HCT116 (cell line): ENCODE results near the gene MIR17HG. TPM values are rescaled to one million over a fixed set of nuclear protein-coding genes. Genes with fewer than 3 reads are reported as not detected.

ENCODE experiments used
- ATAC-seq: fragments of 200-7000 bp; cut with Tn5 transposase; 2 replicates; pipeline ENCODE4 v1.9.1; 2020; ENCODE audit warnings: mild to moderate bottlenecking, moderate library complexity
- BruUV-seq: library from RNA; stranded (reverse); fragments of 400-500 nt; replicated peaks from 2 replicates; lab custom pipeline; 2021; lab: Mats Ljungman, UMichigan
- CTCF ChIA-PET: fragments of 300-600 bp; sonication (Branson Sonifier 250); formaldehyde crosslinking; loops from one replicate; lab custom pipeline; 2021; ENCODE audit warnings: antibody characterized with exemption; lab: Charles Lee
- POLR2A ChIA-PET: fragments of 300-600, 350-600 bp; sonication (Branson Sonifier 250); formaldehyde crosslinking; loops from one replicate; lab custom pipeline; 2021; ENCODE audit warnings: antibody characterized with exemption; lab: Charles Lee
- RAD21 ChIA-PET, 2 experiments: fragments of 300-600 bp; sonication (Branson Sonifier 250); formaldehyde crosslinking; loops; one replicate each; lab custom pipeline; 2023; ENCODE audit warnings: low total read pairs in 2 of 2; ENCODE audit not compliant: uncharacterized antibody in 2 of 2, unreplicated experiment in 2 of 2, low non-redundant PET in 1 of 2; lab: Charles Lee
- DNase-seq: peaks from one replicate; pipeline ENCODE4 v3.0.0-alpha.2; 2010; ENCODE audit warnings: low read depth, low spot score
- H2AFZ ChIP-seq: fragments of 200-600 bp; shearing (Covaris generic), sonication (generic); 2 replicates; pipeline ENCODE4 v1.6.1; 2017; ENCODE audit warnings: low read depth, mixed run types, mixed read lengths, antibody characterized with exemption, low read length; ENCODE audit not compliant: poor library complexity, severe bottlenecking
- H3K27ac ChIP-seq: 2 replicates; pipeline ENCODE4 v1.5.1; 2012; ENCODE audit warnings: low read depth, low read length
- H3K27me3 ChIP-seq: fragments of 200-600 bp; sonication (generic); 2 replicates; pipeline ENCODE4 v1.6.1; 2016; ENCODE audit warnings: mixed run types, low read length, mixed read lengths; ENCODE audit not compliant: insufficient read depth
- H3K36me3 ChIP-seq, 2 experiments: fragments of 200-500 bp in 1 of 2; fragments of 200-600 bp in 1 of 2; sonication (Bioruptor generic) in 1 of 2; sonication (generic) in 1 of 2; 2 replicates each; pipeline versions ENCODE4 v1.5.1 to v1.6.1; 2014 to 2016; ENCODE audit warnings: low read length in 2 of 2, inconsistent platforms in 1 of 2, mixed read lengths in 1 of 2, mixed run types in 1 of 2; ENCODE audit not compliant: insufficient read depth in 2 of 2, control insufficient read depth in 1 of 2
- H3K4me1 ChIP-seq, 2 experiments: fragments of 200-600 bp in 1 of 2; sonication (generic) in 1 of 2; 2 replicates each; pipeline versions ENCODE4 v1.5.1 to v1.6.1; 2012 to 2017; ENCODE audit warnings: low read length in 2 of 2, inconsistent platforms in 1 of 2, mild to moderate bottlenecking in 1 of 2, mixed read lengths in 1 of 2, mixed run types in 1 of 2, moderate library complexity in 1 of 2; ENCODE audit not compliant: insufficient read depth in 2 of 2, control insufficient read depth in 1 of 2
- H3K4me2 ChIP-seq: fragments of 200-600 bp; sonication (generic); 2 replicates; pipeline ENCODE4 v1.6.1; 2017; ENCODE audit warnings: mixed run types, low read length, mixed read lengths
- H3K4me3 ChIP-seq, 2 experiments: fragments of 200-600 bp in 1 of 2; sonication (generic) in 1 of 2; replicated peaks in 1 of 2; 2 replicates each; pipeline ENCODE4 v1.5.1; 2011 to 2016; ENCODE audit warnings: low read length in 2 of 2, control low read depth in 1 of 2, low read depth in 1 of 2, mild to moderate bottlenecking in 1 of 2, mixed read lengths in 1 of 2, mixed run types in 1 of 2
- H3K79me2 ChIP-seq: fragments of 200-600 bp; sonication (generic); 2 replicates; pipeline ENCODE4 v1.6.1; 2017; ENCODE audit warnings: mild to moderate bottlenecking, mixed run types, low read length, moderate library complexity, mixed read lengths; ENCODE audit not compliant: insufficient read depth
- H3K9ac ChIP-seq: fragments of 200-600 bp; sonication (generic); 2 replicates; pipeline ENCODE4 v1.6.1; 2016; ENCODE audit warnings: low read length, mixed read lengths
- H3K9me2 ChIP-seq: fragments of 200-600 bp; sonication (generic), shearing (Covaris generic); 2 replicates; pipeline ENCODE4 v1.6.1; 2017; ENCODE audit warnings: mixed run types, mild to moderate bottlenecking, moderate library complexity; ENCODE audit not compliant: insufficient read depth
- H3K9me3 ChIP-seq, 2 experiments: fragments of 200-500 bp in 1 of 2; fragments of 200-600 bp in 1 of 2; sonication (Bioruptor generic) in 1 of 2; sonication (generic) in 1 of 2; 2 replicates each; pipeline ENCODE4 v1.6.1; 2014 to 2017; ENCODE audit warnings: low read length in 2 of 2, mixed read lengths in 2 of 2, inconsistent platforms in 1 of 2, low read depth in 1 of 2, mild to moderate bottlenecking in 1 of 2, mixed run types in 1 of 2, moderate library complexity in 1 of 2; ENCODE audit not compliant: control insufficient read depth in 1 of 2, insufficient read depth in 1 of 2
- H4K20me1 ChIP-seq: fragments of 200-600 bp; sonication (generic), shearing (Covaris generic); 2 replicates; pipeline ENCODE4 v1.6.1; 2017; ENCODE audit warnings: mixed run types, mild to moderate bottlenecking, moderate library complexity; ENCODE audit not compliant: insufficient read depth
- EGR1 ChIP-seq: IDR thresholded peaks from 2 replicates; pipeline ENCODE4 v1.6.1; 2012; ENCODE audit warnings: low read depth
- ELF1 ChIP-seq: IDR thresholded peaks from 2 replicates; pipeline ENCODE4 v1.6.1; 2012; ENCODE audit warnings: low read depth, borderline replicate concordance
- TCF7L2 ChIP-seq: IDR thresholded peaks from 2 replicates; pipeline ENCODE4 v1.7.0; 2011; ENCODE audit warnings: borderline replicate concordance, inconsistent platforms; ENCODE audit not compliant: insufficient read depth, insufficient read length; ENCODE audit errors: extremely low read depth
- intact Hi-C: fragments of 100-400 bp; cut with micrococcal nuclease; formaldehyde crosslinking; loops from 2 replicates; pipeline ENCODE4 v1.10.0; 2022
- total RNA-seq: library from RNA; stranded (reverse); gene quantifications from one replicate; pipeline ENCODE4 v1.2.1, GENCODE V29; 2021; ENCODE audit not compliant: unreplicated experiment
- TF ChIP-seq, protein P1 (sequence below): IDR thresholded peaks from 2 replicates; pipeline ENCODE4 v1.6.1; 2011; ENCODE audit warnings: mild to moderate bottlenecking, low read length, moderate library complexity; ENCODE audit not compliant: insufficient replicate concordance; ENCODE audit errors: extremely low read depth
- TF ChIP-seq, protein P2 (sequence below): IDR thresholded peaks from 2 replicates; pipeline ENCODE4 v1.6.1; 2012; ENCODE audit warnings: low read depth
- TF ChIP-seq, protein P3 (sequence below): IDR thresholded peaks from 2 replicates; pipeline ENCODE4 v1.6.1; 2012

The MIR17HG gene
- total RNA-seq, 1 experiment from 2014 or later: 10.3 TPM

DNA sequence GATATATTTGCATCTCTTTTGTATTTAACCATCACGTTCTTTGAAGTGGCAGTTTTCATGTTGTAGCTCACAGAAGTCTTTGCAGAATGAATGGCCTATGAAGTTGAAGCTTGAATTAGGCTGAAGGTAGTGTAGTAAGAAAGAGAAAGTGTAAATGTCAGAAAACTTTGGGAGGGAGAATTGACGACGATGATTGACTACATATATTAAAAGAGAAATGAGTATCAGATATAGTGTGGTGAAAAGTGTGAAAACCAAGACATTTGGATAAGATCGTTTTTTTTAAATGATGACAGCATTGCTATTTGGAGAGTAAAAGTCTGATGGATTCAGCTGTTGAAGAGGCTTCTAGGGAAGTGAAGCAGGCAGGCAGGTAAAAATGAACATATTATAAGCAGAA, 36.3 kb downstream of the MIR17HG start:
- DNase-seq (no peak), ATAC-seq (no peak)
- H3K36me3 ChIP-seq: no peaks in the 10 kb centered on the region
- CTCF ChIA-PET: no interaction called here
- H3K9me2 ChIP-seq: no peaks in the 10 kb centered on the region
- BruUV-seq: no TSS peak
- no peaks in the 10 kb centered on the region for H3K79me2 ChIP-seq
- H2AFZ ChIP-seq: no peak overlapping the region
- no peak overlapping the region for H3K4me3 ChIP-seq
- H3K4me1 ChIP-seq: no peaks in the 10 kb centered on the region
- H3K9ac ChIP-seq: no peak overlapping the region
- no peaks in the 10 kb centered on the region for H3K9me3 ChIP-seq
- H3K27me3 ChIP-seq: peaks cover 17% of the 10 kb centered on the region; the same call in 1 of the 2 replicates
- H3K27ac ChIP-seq: no peak overlapping the region
- no peak for TF ChIP-seq TCF7L2
- TF ChIP-seq, protein P1, sequence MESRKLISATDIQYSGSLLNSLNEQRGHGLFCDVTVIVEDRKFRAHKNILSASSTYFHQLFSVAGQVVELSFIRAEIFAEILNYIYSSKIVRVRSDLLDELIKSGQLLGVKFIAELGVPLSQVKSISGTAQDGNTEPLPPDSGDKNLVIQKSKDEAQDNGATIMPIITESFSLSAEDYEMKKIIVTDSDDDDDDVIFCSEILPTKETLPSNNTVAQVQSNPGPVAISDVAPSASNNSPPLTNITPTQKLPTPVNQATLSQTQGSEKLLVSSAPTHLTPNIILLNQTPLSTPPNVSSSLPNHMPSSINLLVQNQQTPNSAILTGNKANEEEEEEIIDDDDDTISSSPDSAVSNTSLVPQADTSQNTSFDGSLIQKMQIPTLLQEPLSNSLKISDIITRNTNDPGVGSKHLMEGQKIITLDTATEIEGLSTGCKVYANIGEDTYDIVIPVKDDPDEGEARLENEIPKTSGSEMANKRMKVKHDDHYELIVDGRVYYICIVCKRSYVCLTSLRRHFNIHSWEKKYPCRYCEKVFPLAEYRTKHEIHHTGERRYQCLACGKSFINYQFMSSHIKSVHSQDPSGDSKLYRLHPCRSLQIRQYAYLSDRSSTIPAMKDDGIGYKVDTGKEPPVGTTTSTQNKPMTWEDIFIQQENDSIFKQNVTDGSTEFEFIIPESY: no peak
- no peak for TF ChIP-seq ELF1
- no peak for TF ChIP-seq EGR1
- TF ChIP-seq, protein P2, sequence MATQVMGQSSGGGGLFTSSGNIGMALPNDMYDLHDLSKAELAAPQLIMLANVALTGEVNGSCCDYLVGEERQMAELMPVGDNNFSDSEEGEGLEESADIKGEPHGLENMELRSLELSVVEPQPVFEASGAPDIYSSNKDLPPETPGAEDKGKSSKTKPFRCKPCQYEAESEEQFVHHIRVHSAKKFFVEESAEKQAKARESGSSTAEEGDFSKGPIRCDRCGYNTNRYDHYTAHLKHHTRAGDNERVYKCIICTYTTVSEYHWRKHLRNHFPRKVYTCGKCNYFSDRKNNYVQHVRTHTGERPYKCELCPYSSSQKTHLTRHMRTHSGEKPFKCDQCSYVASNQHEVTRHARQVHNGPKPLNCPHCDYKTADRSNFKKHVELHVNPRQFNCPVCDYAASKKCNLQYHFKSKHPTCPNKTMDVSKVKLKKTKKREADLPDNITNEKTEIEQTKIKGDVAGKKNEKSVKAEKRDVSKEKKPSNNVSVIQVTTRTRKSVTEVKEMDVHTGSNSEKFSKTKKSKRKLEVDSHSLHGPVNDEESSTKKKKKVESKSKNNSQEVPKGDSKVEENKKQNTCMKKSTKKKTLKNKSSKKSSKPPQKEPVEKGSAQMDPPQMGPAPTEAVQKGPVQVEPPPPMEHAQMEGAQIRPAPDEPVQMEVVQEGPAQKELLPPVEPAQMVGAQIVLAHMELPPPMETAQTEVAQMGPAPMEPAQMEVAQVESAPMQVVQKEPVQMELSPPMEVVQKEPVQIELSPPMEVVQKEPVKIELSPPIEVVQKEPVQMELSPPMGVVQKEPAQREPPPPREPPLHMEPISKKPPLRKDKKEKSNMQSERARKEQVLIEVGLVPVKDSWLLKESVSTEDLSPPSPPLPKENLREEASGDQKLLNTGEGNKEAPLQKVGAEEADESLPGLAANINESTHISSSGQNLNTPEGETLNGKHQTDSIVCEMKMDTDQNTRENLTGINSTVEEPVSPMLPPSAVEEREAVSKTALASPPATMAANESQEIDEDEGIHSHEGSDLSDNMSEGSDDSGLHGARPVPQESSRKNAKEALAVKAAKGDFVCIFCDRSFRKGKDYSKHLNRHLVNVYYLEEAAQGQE: no peak
- TF ChIP-seq, protein P3, sequence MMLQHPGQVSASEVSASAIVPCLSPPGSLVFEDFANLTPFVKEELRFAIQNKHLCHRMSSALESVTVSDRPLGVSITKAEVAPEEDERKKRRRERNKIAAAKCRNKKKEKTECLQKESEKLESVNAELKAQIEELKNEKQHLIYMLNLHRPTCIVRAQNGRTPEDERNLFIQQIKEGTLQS: no peak
- intact Hi-C loops: no loop called here
- H3K4me2 ChIP-seq: no peak overlapping the region
- POLR2A ChIA-PET: no interaction called here
- H4K20me1 ChIP-seq: no peaks in the 10 kb centered on the region
- RAD21 ChIA-PET: no interaction called here
